GM12865 (cell line): ENCODE measurements around the gene SCN7A.
"Not testable (repeated sequence)": the region's sequence is repeated elsewhere in the genome, so short reads cannot be mapped to it uniquely, and the experiment has no call there.

ENCODE experiments used
- DNase-seq: peaks from one replicate; pipeline ENCODE4 v3.0.0; 2010; ENCODE audit warnings: low read depth
- H3K4me3 ChIP-seq: 2 replicates; pipeline ENCODE4 v1.5.1; 2011; ENCODE audit warnings: mild to moderate bottlenecking, low read depth, low read length, control low read depth
- TF ChIP-seq, protein P1 (sequence below): IDR thresholded peaks from 2 replicates; pipeline ENCODE4 v1.5.1; 2011; ENCODE audit warnings: low read length, control low read depth, low read depth, inconsistent platforms; ENCODE audit not compliant: insufficient read depth; ENCODE audit errors: missing control alignments

Gene SCN7A

DNA sequence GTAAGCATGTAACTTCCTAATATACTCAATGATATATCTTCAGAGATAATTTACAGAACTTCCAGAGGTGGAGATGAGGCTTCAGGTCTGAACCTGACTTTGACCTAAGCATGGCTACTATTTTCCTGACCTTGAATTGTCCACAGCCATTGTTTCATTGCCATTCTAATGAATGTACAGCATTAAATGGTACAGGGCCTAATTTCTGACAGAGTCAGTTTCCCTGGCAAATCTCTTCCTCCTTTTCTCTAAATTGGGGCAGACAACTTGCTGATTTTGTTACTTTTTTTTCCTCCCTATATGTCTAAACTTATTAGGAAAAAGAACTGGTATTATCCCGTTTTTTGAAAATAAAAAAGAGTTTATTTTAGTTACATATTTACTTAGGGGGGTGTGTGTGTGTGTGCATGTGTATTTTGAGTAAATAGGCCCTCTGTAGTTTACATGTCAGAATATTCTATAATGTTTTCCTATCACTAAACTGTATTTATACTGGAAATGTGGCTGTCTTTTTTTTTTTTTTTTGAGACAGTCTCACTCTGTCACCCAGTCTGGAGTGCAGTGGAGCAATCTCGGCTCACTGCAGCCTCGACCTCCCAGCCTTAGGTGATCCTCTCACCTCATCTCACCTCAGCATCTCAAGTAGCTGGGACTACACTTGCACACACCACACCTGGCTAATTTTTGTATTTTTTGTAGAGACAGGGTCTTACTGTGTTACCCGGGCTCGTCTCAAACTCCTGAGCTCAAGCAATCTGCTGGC is 75.0 kb downstream of the SCN7A start:
- no peak overlapping the region for H3K4me3 ChIP-seq
- TF ChIP-seq, protein P1, sequence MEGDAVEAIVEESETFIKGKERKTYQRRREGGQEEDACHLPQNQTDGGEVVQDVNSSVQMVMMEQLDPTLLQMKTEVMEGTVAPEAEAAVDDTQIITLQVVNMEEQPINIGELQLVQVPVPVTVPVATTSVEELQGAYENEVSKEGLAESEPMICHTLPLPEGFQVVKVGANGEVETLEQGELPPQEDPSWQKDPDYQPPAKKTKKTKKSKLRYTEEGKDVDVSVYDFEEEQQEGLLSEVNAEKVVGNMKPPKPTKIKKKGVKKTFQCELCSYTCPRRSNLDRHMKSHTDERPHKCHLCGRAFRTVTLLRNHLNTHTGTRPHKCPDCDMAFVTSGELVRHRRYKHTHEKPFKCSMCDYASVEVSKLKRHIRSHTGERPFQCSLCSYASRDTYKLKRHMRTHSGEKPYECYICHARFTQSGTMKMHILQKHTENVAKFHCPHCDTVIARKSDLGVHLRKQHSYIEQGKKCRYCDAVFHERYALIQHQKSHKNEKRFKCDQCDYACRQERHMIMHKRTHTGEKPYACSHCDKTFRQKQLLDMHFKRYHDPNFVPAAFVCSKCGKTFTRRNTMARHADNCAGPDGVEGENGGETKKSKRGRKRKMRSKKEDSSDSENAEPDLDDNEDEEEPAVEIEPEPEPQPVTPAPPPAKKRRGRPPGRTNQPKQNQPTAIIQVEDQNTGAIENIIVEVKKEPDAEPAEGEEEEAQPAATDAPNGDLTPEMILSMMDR, result no peak
- no peak for DNase-seq

DNA sequence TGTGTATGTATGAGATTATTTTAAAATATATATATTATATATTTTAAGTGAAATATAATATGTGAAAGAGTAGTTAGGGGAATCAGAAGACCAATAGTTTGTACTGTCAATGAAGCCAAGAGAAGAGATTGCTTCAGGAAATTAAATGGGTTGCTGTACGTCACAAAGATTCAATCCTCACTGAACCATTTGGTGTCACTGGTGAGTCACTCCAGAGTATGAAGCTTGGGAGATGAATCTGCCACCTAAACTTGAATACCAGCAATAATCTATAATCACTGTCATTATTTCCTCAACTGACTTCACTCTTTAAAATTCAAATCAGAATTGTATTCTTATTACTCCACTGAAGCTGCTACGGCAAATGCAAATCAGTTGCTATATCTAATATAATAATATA is 76.4 kb downstream of the SCN7A start:
- H3K4me3 ChIP-seq, result no peak overlapping the region
- DNase-seq, result peak; percentile 8
- TF ChIP-seq, protein P1, result no peak

DNA sequence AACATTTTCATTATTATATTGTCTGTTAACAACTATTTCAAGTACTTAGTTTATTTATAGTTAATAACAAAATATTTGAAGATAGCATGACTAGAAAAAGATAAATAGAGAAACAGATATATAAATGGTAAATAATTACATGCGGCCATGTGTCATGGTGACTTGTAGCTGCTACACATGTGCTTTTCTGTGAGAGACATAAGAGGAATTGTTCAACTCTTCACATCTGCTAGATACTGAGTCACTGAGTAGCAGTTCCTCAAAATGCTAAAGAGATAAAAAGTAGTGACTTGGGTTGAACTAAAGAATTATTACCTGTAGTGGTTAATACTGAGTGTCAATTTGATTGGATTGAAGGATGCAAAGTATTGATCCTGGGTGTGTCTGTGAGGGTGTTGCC is 80.8 kb downstream of the SCN7A start:
- H3K4me3 ChIP-seq, result no peak overlapping the region
- no peak for DNase-seq
- TF ChIP-seq, protein P1, result no peak

DNA sequence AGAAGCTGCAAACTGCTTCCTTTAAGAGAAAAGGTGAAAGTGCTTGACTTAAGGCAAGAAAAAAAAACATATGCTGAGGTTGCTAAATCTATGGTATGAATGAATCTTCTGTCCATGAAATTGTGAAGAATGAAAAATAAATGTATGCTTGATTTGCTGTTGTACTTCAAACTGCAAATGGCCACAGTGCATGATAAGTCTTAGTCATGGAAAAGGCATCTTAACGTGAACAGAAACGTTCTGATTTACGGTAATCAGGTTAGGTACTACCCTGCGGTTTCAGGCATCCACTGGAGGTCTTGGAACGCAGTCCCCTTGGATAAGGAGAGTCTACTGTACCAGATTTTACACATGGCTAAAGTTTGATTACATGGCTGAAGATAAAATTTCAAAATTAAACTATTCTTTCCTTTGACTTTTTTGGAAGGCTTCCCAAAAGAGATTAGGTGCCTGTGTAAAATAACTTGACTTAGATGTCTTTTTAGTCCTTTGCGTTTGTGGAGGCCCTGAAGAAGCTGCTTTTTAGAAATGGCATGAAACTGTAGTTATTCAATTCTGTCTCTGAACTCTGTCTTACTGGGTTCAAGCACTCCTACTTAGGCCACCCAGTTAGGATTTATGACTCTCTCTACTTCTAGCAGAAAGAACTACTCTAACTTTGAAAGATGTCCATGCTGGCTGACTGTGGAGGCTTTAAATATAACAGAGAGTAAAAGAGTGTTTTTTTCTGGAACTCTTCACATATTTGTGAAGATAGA is 82.4 kb downstream of the SCN7A start:
- TF ChIP-seq, protein P1, result no peak
- H3K4me3 ChIP-seq, result no peak overlapping the region
- DNase-seq, result no peak

DNA sequence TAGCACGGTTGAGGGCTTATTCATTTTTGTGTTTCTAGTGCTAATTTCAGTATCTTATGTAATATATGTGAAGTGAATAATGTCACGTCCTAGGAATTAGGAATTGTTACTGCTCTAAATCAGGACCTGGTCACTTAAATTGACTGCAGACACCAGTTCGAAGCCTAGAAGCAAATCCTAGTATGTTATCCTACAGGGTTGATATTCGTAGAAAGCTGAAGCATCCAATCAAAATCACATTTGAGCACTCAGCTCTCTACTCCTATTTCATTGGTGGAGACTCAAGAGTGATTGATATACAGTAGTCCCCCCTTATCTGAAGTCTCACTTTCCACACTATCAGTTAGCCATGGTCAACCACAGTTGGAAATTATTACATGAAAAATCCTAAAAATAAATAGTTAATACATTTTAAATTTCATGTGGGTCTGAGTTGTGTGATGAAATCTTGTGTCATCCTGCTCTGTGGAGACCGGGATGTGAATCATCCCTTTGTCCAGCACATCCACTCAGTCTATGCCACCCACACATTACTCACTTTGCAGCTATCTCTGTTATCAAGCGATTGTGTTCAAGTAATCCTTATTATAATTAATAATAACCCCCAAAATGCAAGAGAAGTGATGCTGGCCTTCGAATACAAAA is 83.1 kb downstream of the SCN7A start:
- TF ChIP-seq, protein P1, result no peak
- no peak for DNase-seq
- H3K4me3 ChIP-seq, result no peak overlapping the region

DNA sequence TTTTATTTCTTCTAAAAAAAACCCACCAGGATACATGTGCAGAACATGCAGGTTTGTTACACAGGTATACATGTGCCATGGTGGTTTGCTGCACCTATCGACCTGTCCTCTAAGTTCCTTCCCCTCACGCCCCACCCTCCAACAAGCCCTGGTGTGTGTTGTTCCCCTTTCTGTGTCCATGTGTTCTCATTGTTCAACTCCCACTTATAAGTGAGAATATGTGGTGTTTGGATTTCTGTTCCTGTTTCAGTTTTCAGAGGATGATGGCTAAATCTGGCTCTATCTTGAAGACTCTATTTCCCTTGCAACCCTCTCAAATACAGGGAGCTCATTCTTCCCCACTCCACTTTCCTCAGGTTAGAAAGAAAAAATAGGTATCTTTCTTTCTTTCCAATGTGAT is 86.3 kb downstream of the SCN7A start:
- H3K4me3 ChIP-seq, DNase-seq: not testable (repeated sequence)

DNA sequence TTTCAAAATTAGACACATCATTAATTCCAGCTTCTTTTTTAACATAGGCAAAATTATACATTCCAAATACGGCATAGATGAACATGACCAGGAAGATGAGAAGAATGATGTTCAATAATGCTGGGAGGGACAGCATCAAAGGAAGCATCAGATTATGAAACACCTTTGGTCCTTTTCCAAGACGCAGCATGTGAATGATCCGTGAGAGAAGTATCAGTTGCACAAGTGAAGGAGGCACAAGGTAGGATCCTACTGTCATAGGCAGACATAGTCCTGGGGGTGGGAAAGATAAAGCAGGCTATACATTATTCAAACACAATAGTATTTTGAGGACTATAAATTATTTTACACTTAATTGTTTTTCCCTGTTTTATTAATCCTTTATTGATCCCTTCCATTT is 87.7 kb downstream of the SCN7A start:
- no peak overlapping the region for H3K4me3 ChIP-seq
- TF ChIP-seq, protein P1, result no peak
- no peak for DNase-seq
